SU-DHL-6 (cell line): ENCODE results near the gene SCGN.

ENCODE experiments used
- H2AFZ ChIP-seq: fragments of 200-600 bp; sonication (generic); 2 replicates; pipeline ENCODE4 v1.6.1; 2014; ENCODE audit warnings: low read depth, mild to moderate bottlenecking, moderate library complexity, mixed read lengths, antibody characterized with exemption, low read length; ENCODE audit not compliant: severe bottlenecking
- H3F3A ChIP-seq: fragments of 200-600 bp; shearing (Covaris generic); 2 replicates; pipeline ENCODE4 v1.6.0; 2016; ENCODE audit warnings: antibody characterized with exemption, mild to moderate bottlenecking; ENCODE audit not compliant: insufficient read depth
- H3K27ac ChIP-seq: fragments of 200-600 bp; sonication (generic); 2 replicates; pipeline ENCODE4 v1.5.1; 2016; ENCODE audit warnings: low read depth, mild to moderate bottlenecking, low read length, moderate library complexity, mixed read lengths
- H3K27me3 ChIP-seq: fragments of 200-600 bp; sonication (generic), shearing (Covaris generic); 2 replicates; pipeline ENCODE4 v1.6.0; 2014; ENCODE audit warnings: mild to moderate bottlenecking, low read length
- H3K36me3 ChIP-seq: fragments of 200-600 bp; sonication (generic); 2 replicates; pipeline ENCODE4 v1.6.1; 2014; ENCODE audit warnings: mild to moderate bottlenecking, low read length, mixed read lengths
- H3K4me2 ChIP-seq: fragments of 300-600, 200-600 bp; shearing (Covaris generic), sonication (generic); 2 replicates; pipeline ENCODE4 v1.6.0; 2014; ENCODE audit warnings: low read length, low read depth, mild to moderate bottlenecking; ENCODE audit not compliant: poor library complexity, severe bottlenecking
- H3K4me3 ChIP-seq: fragments of 200-600 bp; sonication (generic); 2 replicates; pipeline ENCODE4 v1.5.1; 2014; ENCODE audit warnings: antibody characterized with exemption, low read length, mild to moderate bottlenecking, mixed read lengths; ENCODE audit not compliant: insufficient read depth, poor library complexity, severe bottlenecking
- H3K79me2 ChIP-seq: fragments of 200-600 bp; sonication (generic); 2 replicates; pipeline ENCODE4 v1.6.1; 2014; ENCODE audit warnings: mild to moderate bottlenecking, low read length, moderate library complexity; ENCODE audit not compliant: insufficient read depth
- H3K9ac ChIP-seq: fragments of 200-600 bp; sonication (generic); 2 replicates; pipeline ENCODE4 v1.7.0; 2014; ENCODE audit warnings: mild to moderate bottlenecking, low read length
- H3K9me2 ChIP-seq: fragments of 200-600 bp; sonication (generic); replicated peaks from 2 replicates; pipeline ENCODE4 v1.6.1; 2014; ENCODE audit warnings: low read length; ENCODE audit not compliant: insufficient read depth
- H3K9me3 ChIP-seq: fragments of 200-600 bp; sonication (generic); 2 replicates; pipeline ENCODE4 v1.6.1; 2014; ENCODE audit warnings: low read length, mixed read lengths; ENCODE audit not compliant: insufficient read depth
- H4K20me1 ChIP-seq: fragments of 200-600 bp; sonication (generic); 2 replicates; pipeline ENCODE4 v1.6.1; 2014; ENCODE audit warnings: low read depth, mild to moderate bottlenecking, antibody characterized with exemption, low read length, moderate library complexity, mixed read lengths
- CTCF ChIP-seq: fragments of 200-600 bp; sonication (generic); IDR thresholded peaks from one replicate; pipeline ENCODE4 v1.5.1; 2017; ENCODE audit warnings: antibody characterized with exemption, mild to moderate bottlenecking, low read length, moderate library complexity; ENCODE audit not compliant: insufficient read depth, poor library complexity, severe bottlenecking
- EZH2phosphoT487 ChIP-seq: fragments of 200-600 bp; sonication (generic), shearing (Covaris generic); conservative IDR thresholded peaks from 2 replicates; pipeline ENCODE4 v1.6.1; 2018; ENCODE audit warnings: mild to moderate bottlenecking, antibody characterized with exemption, low read length, moderate library complexity, mixed read lengths

SCGN gene

GRCh38 chr6:25670208-25670607 is 18.2 kb downstream of the SCGN start:
- no peaks in the 10 kb centered on the region for H3K9me3 ChIP-seq
- no peaks in the 10 kb centered on the region for H3K9me2 ChIP-seq
- H3K4me2 ChIP-seq: no peak overlapping the region
- no peak overlapping the region for H3K9ac ChIP-seq
- H3K27me3 ChIP-seq: no peaks in the 10 kb centered on the region
- no peaks in the 10 kb centered on the region for H3F3A ChIP-seq
- no peak overlapping the region for H2AFZ ChIP-seq
- H4K20me1 ChIP-seq: no peaks in the 10 kb centered on the region
- no peaks in the 10 kb centered on the region for H3K36me3 ChIP-seq
- no peak overlapping the region for H3K27ac ChIP-seq
- no peaks in the 10 kb centered on the region for H3K79me2 ChIP-seq
- TF ChIP-seq EZH2phosphoT487 (no peak), CTCF (no peak)
- H3K4me3 ChIP-seq: no peak overlapping the region

DNA sequence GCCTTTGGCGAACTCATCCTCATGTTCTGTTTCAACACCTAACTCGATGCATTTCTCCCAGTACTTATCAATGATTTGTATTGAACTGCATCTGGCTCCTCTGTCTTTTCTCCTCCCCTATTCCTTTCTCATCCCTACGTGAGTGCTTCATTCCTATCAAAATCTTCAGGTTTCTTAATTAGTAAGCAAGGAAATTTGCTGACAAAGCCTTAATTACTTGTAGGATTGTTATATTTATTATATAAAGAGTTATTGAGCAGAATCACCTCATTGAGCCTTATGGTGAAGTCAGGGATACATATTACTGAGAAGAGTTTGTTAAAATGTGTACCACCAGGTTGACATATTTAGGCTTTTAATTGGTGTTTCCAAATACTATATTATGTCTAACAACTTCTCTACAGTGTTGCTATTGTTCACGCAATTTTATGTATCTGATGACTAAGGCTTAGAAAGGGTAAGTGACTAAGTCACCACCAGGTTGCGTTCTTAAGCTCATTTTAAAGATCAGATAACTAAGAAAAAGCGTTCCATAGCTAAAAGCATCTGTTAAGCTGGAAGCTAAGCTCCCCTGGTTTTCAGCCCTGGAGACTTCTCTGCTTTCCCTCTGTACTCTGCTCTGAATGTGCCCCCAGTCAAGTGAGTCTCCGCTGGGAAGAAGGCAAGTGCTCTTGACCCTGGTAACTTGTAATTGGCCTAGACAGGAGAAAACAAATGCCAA is 18.9 kb downstream of the SCGN start:
- H2AFZ ChIP-seq: no peak overlapping the region
- H3K36me3 ChIP-seq: no peaks in the 10 kb centered on the region

GRCh38 chr6:25671652-25672051 is 19.6 kb downstream of the SCGN start:
- H3K27me3 ChIP-seq: no peaks in the 10 kb centered on the region
- H3K9me3 ChIP-seq: no peaks in the 10 kb centered on the region
- H3K79me2 ChIP-seq: no peaks in the 10 kb centered on the region
- H3K36me3 ChIP-seq: no peaks in the 10 kb centered on the region
- H3K9ac ChIP-seq: no peak overlapping the region
- TF ChIP-seq EZH2phosphoT487 (no peak), CTCF (no peak)
- H3K4me3 ChIP-seq: no peak overlapping the region
- H2AFZ ChIP-seq: no peak overlapping the region
- H3K9me2 ChIP-seq: no peaks in the 10 kb centered on the region
- no peaks in the 10 kb centered on the region for H4K20me1 ChIP-seq
- no peaks in the 10 kb centered on the region for H3F3A ChIP-seq
- no peak overlapping the region for H3K27ac ChIP-seq
- no peak overlapping the region for H3K4me2 ChIP-seq

More for the DNA sequence above, 18.9 kb downstream of the SCGN start:
- Histone ChIP-seq H3K27ac (no peak overlapping the region), H3K27me3 (no peaks in the 10 kb centered on the region), H3K79me2 (no peaks in the 10 kb centered on the region), H3F3A (no peaks in the 10 kb centered on the region), H3K4me2 (no peak overlapping the region), H4K20me1 (no peaks in the 10 kb centered on the region), H3K9me2 (no peaks in the 10 kb centered on the region), H3K4me3 (no peak overlapping the region), H3K9me3 (no peaks in the 10 kb centered on the region), H3K9ac (no peak overlapping the region)
- no peak for TF ChIP-seq EZH2phosphoT487
- no peak for TF ChIP-seq CTCF
